HEK293 (cell line): ENCODE measurements around the gene AVL9.

ENCODE experiments used
- BCL11A ChIP-seq: fragments of 450-650 bp; formaldehyde crosslinking; IDR thresholded peaks from 2 replicates; pipeline ENCODE4 v1.5.1; 2016; ENCODE audit warnings: low read depth, missing biosample characterization, missing genetic modification characterization
- GLIS1 ChIP-seq: fragments of 450-650 bp; formaldehyde crosslinking; IDR thresholded peaks from 2 replicates; pipeline ENCODE4 v1.5.1; 2016; ENCODE audit warnings: missing biosample characterization, missing genetic modification characterization
- IKZF3 ChIP-seq: fragments of 450-650 bp; IDR thresholded peaks from 2 replicates; pipeline ENCODE4 v1.5.0; 2018; ENCODE audit warnings: missing biosample characterization, mild to moderate bottlenecking, missing genetic modification characterization, moderate library complexity
- KLF7 ChIP-seq: fragments of 450-650 bp; formaldehyde crosslinking; IDR thresholded peaks from 2 replicates; pipeline ENCODE4 v1.5.1; 2016; ENCODE audit warnings: missing biosample characterization, missing genetic modification characterization, borderline replicate concordance
- MYNN ChIP-seq: fragments of 450-650 bp; formaldehyde crosslinking; IDR thresholded peaks from 2 replicates; pipeline ENCODE4 v1.5.1; 2016; ENCODE audit warnings: missing biosample characterization, missing genetic modification characterization, borderline replicate concordance
- RBAK ChIP-seq: fragments of 450-650 bp; formaldehyde crosslinking; IDR thresholded peaks from 2 replicates; pipeline ENCODE4 v1.5.1; 2016; ENCODE audit warnings: missing biosample characterization, missing genetic modification characterization
- SP3 ChIP-seq: fragments of 450-650 bp; formaldehyde crosslinking; IDR thresholded peaks from 2 replicates; pipeline ENCODE4 v1.5.1; 2016; ENCODE audit warnings: missing biosample characterization, missing genetic modification characterization
- ZBTB20 ChIP-seq: fragments of 450-650 bp; formaldehyde crosslinking; IDR thresholded peaks from 2 replicates; pipeline ENCODE4 v1.5.1; 2016; ENCODE audit warnings: missing biosample characterization, missing genetic modification characterization
- ZFP37 ChIP-seq: fragments of 450-650 bp; formaldehyde crosslinking; IDR thresholded peaks from 2 replicates; pipeline ENCODE4 v1.5.1; 2016; ENCODE audit warnings: missing biosample characterization, missing genetic modification characterization
- ZNF10 ChIP-seq: fragments of 450-650 bp; formaldehyde crosslinking; IDR thresholded peaks from 2 replicates; pipeline ENCODE4 v1.5.1; 2017; ENCODE audit warnings: missing biosample characterization, missing genetic modification characterization
- ZNF114 ChIP-seq: fragments of 450-650 bp; formaldehyde crosslinking; IDR thresholded peaks from 2 replicates; pipeline ENCODE4 v1.5.0; 2017; ENCODE audit warnings: missing biosample characterization, missing genetic modification characterization
- ZNF146 ChIP-seq: fragments of 450-650 bp; formaldehyde crosslinking; IDR thresholded peaks from 2 replicates; pipeline ENCODE4 v1.5.1; 2016; ENCODE audit warnings: missing biosample characterization, missing genetic modification characterization
- ZNF157 ChIP-seq: fragments of 450-650 bp; formaldehyde crosslinking; IDR thresholded peaks from 2 replicates; pipeline ENCODE4 v1.5.1; 2016; ENCODE audit warnings: missing biosample characterization, missing genetic modification characterization
- ZNF169 ChIP-seq: fragments of 450-650 bp; formaldehyde crosslinking; IDR thresholded peaks from 2 replicates; pipeline ENCODE4 v1.5.1; 2016; ENCODE audit warnings: missing biosample characterization, missing genetic modification characterization
- ZNF174 ChIP-seq: fragments of 450-650 bp; formaldehyde crosslinking; IDR thresholded peaks from 2 replicates; pipeline ENCODE4 v1.5.0; 2017; ENCODE audit warnings: missing biosample characterization, mild to moderate bottlenecking, missing genetic modification characterization
- ZNF19 ChIP-seq: fragments of 450-650 bp; formaldehyde crosslinking; IDR thresholded peaks from 2 replicates; pipeline ENCODE4; 2016; ENCODE audit warnings: missing biosample characterization, missing genetic modification characterization, low read depth
- ZNF202 ChIP-seq: fragments of 450-650 bp; formaldehyde crosslinking; IDR thresholded peaks from 2 replicates; pipeline ENCODE4 v1.5.1; 2016; ENCODE audit warnings: missing biosample characterization, missing genetic modification characterization, borderline replicate concordance
- ZNF248 ChIP-seq: fragments of 450-650 bp; formaldehyde crosslinking; IDR thresholded peaks from 2 replicates; pipeline ENCODE4 v1.5.1; 2017; ENCODE audit warnings: missing biosample characterization, missing genetic modification characterization
- ZNF350 ChIP-seq: fragments of 450-650 bp; formaldehyde crosslinking; IDR thresholded peaks from 2 replicates; pipeline ENCODE4 v1.5.0; 2017; ENCODE audit warnings: missing biosample characterization, mild to moderate bottlenecking, missing genetic modification characterization
- ZNF354C ChIP-seq: fragments of 450-650 bp; formaldehyde crosslinking; IDR thresholded peaks from 2 replicates; pipeline ENCODE4 v1.5.1; 2016; ENCODE audit warnings: missing biosample characterization, missing genetic modification characterization, low read depth, borderline replicate concordance
- ZNF404 ChIP-seq: fragments of 450-650 bp; formaldehyde crosslinking; IDR thresholded peaks from 2 replicates; pipeline ENCODE4 v1.5.1; 2017; ENCODE audit warnings: missing biosample characterization, missing genetic modification characterization
- ZNF416 ChIP-seq: fragments of 450-650 bp; formaldehyde crosslinking; IDR thresholded peaks from 2 replicates; pipeline ENCODE4 v1.5.1; 2016; ENCODE audit warnings: missing biosample characterization, missing genetic modification characterization
- ZNF426 ChIP-seq: fragments of 450-650 bp; formaldehyde crosslinking; IDR thresholded peaks from 2 replicates; pipeline ENCODE4 v1.5.1; 2017; ENCODE audit warnings: missing biosample characterization, missing genetic modification characterization, mild to moderate bottlenecking, inconsistent platforms, moderate library complexity
- ZNF544 ChIP-seq: fragments of 450-650 bp; formaldehyde crosslinking; IDR thresholded peaks from 2 replicates; pipeline ENCODE4 v1.5.0; 2017; ENCODE audit warnings: missing biosample characterization, missing genetic modification characterization
- ZNF571 ChIP-seq: fragments of 450-650 bp; formaldehyde crosslinking; IDR thresholded peaks from 2 replicates; pipeline ENCODE4 v1.5.0; 2017; ENCODE audit warnings: missing biosample characterization, missing genetic modification characterization
- ZNF585B ChIP-seq: fragments of 450-650 bp; formaldehyde crosslinking; IDR thresholded peaks from 2 replicates; pipeline ENCODE4 v1.5.1; 2016; ENCODE audit warnings: missing biosample characterization, missing genetic modification characterization
- ZNF621 ChIP-seq: fragments of 450-650 bp; formaldehyde crosslinking; IDR thresholded peaks from 2 replicates; pipeline ENCODE4 v1.5.1; 2017; ENCODE audit warnings: missing biosample characterization, missing genetic modification characterization
- ZNF639 ChIP-seq: fragments of 450-650 bp; formaldehyde crosslinking; IDR thresholded peaks from 2 replicates; pipeline ENCODE4 v1.5.1; 2016; ENCODE audit warnings: missing biosample characterization, missing genetic modification characterization
- ZNF654 ChIP-seq: fragments of 450-650 bp; formaldehyde crosslinking; IDR thresholded peaks from 2 replicates; pipeline ENCODE4 v1.5.1; 2016; ENCODE audit warnings: low read depth, missing biosample characterization, missing genetic modification characterization
- ZNF670 ChIP-seq: fragments of 450-650 bp; formaldehyde crosslinking; IDR thresholded peaks from 2 replicates; pipeline ENCODE4 v1.5.1; 2016; ENCODE audit warnings: missing biosample characterization, missing genetic modification characterization, low read depth
- ZNF701 ChIP-seq: fragments of 450-650 bp; formaldehyde crosslinking; IDR thresholded peaks from 2 replicates; pipeline ENCODE4 v1.5.1; 2016; ENCODE audit warnings: missing biosample characterization, missing genetic modification characterization
- ZNF707 ChIP-seq: fragments of 450-650 bp; formaldehyde crosslinking; IDR thresholded peaks from 2 replicates; pipeline ENCODE4 v1.5.1; 2016; ENCODE audit warnings: missing biosample characterization, missing genetic modification characterization
- ZNF830 ChIP-seq: fragments of 450-650 bp; IDR thresholded peaks from 2 replicates; pipeline ENCODE4 v1.5.0; 2018; ENCODE audit warnings: missing biosample characterization, missing genetic modification characterization, low read depth, mild to moderate bottlenecking, moderate library complexity
- TF ChIP-seq, protein P1 (sequence below): fragments of 450-650 bp; formaldehyde crosslinking; IDR thresholded peaks from 2 replicates; pipeline ENCODE4 v1.5.1; 2016; ENCODE audit warnings: missing biosample characterization, missing genetic modification characterization
- TF ChIP-seq, protein P2 (sequence below): sonication (generic); formaldehyde crosslinking; IDR thresholded peaks from 2 replicates; pipeline ENCODE4 v1.8.1; 2022; ENCODE audit warnings: mild to moderate bottlenecking, moderate library complexity, missing genetic modification reagents

The AVL9 gene

DNA sequence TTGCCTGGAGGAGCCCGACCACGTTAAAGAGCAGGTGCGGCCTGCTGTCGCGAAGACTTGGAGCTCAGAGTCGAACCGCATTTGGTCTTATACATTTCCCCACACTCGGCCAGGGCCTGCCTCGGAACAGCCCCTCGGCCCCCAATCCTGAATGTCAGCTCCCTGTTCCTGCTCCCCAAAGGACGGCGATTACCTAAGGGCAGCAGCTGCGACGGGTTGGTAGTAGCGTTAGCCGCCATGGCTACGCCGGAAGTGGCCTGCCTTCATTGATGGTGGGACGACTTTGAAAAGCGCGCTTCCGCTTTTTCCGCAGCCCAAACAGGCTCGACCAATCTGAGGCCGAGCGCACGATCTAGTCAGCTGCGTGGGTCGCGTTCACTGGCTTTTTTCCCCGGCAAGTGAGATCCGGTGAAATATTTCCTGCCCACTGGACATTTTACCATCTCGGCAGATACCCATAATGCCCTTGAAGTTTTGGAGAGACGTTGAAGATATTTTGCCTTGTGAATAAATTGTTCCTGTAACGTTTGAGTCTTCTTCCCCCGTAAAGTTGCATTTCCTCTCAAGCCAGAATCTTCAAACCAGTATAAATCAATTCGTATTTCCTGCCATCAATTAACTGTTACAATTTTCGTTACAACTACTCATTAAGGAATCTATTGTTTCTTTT, 5.0 kb upstream of the AVL9 start, which contains the start of gene LSM5 (continued):
- TF ChIP-seq, protein P1, sequence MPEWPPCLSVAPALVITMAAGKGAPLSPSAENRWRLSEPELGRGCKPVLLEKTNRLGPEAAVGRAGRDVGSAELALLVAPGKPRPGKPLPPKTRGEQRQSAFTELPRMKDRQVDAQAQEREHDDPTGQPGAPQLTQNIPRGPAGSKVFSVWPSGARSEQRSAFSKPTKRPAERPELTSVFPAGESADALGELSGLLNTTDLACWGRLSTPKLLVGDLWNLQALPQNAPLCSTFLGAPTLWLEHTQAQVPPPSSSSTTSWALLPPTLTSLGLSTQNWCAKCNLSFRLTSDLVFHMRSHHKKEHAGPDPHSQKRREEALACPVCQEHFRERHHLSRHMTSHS (tag by site-specific recombination): no peak
- no peak for TF ChIP-seq ZNF10 (tag by site-specific recombination)
- no peak for TF ChIP-seq ZNF654 (tag by site-specific recombination)
- no peak for TF ChIP-seq ZNF571 (tag by site-specific recombination)
- peak; percentile 15; the same call in 1 of the 2 replicates for TF ChIP-seq ZNF146 (tag by site-specific recombination)
- TF ChIP-seq GLIS1 (tag by site-specific recombination): no peak
- TF ChIP-seq ZNF114 (tag by site-specific recombination): no peak
- no peak for TF ChIP-seq ZNF174
- no peak for TF ChIP-seq ZNF350 (tag by site-specific recombination)
- no peak; the same call in 1 of the 2 replicates for TF ChIP-seq ZFP37 (tag by site-specific recombination)
- TF ChIP-seq MYNN (tag by site-specific recombination): no peak
- TF ChIP-seq ZNF621 (tag by site-specific recombination): no peak
- TF ChIP-seq, protein P2, sequence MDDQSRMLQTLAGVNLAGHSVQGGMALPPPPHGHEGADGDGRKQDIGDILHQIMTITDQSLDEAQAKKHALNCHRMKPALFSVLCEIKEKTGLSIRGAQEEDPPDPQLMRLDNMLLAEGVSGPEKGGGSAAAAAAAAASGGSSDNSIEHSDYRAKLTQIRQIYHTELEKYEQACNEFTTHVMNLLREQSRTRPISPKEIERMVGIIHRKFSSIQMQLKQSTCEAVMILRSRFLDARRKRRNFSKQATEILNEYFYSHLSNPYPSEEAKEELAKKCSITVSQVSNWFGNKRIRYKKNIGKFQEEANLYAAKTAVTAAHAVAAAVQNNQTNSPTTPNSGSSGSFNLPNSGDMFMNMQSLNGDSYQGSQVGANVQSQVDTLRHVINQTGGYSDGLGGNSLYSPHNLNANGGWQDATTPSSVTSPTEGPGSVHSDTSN (CRISPR knock-in tag): no peak; the same call in 1 of the 2 replicates
- no peak for TF ChIP-seq ZNF544 (tag by site-specific recombination)
- TF ChIP-seq ZBTB20 (tag by site-specific recombination): peak; percentile 11; the same call in 1 of the 2 replicates
- no peak for TF ChIP-seq ZNF416
- no peak for TF ChIP-seq ZNF585B (tag by site-specific recombination)
- no peak for TF ChIP-seq ZNF169 (tag by site-specific recombination)
- no peak for TF ChIP-seq BCL11A (tag by site-specific recombination)
- TF ChIP-seq SP3 (tag by site-specific recombination): peak; percentile 42; the same call in 1 of the 2 replicates
- TF ChIP-seq ZNF639 (tag by site-specific recombination): peak; percentile 69
- TF ChIP-seq ZNF670 (tag by site-specific recombination): no peak
- TF ChIP-seq ZNF354C (tag by site-specific recombination): no peak
- TF ChIP-seq IKZF3 (tag by site-specific recombination): no peak
- no peak for TF ChIP-seq ZNF157 (tag by site-specific recombination)
- no peak for TF ChIP-seq ZNF426 (tag by site-specific recombination)
- TF ChIP-seq ZNF248 (tag by site-specific recombination): no peak
- no peak for TF ChIP-seq ZNF701 (tag by site-specific recombination)
- TF ChIP-seq ZNF830 (tag by site-specific recombination): no peak
- no peak for TF ChIP-seq ZNF19
- TF ChIP-seq ZNF404 (tag by site-specific recombination): no peak
- TF ChIP-seq ZNF707: no peak
- TF ChIP-seq ZNF202 (tag by site-specific recombination): no peak
- TF ChIP-seq KLF7 (tag by site-specific recombination): no peak
- TF ChIP-seq RBAK: no peak
